ENCODE data around the gene CLPTM1L. TPM values are rescaled to one million over a fixed set of nuclear protein-coding genes. Genes with fewer than 3 reads are reported as not detected.
"Not testable (repeated sequence)": the region's sequence is repeated elsewhere in the genome, so short reads cannot be mapped to it uniquely, and the experiment has no call there.

Gene CLPTM1L
- total and polyA plus RNA-seq, 9 of the 15 experiments (the other 6 are each of a cell fraction or from before 2014, with no cell fraction given), result 3.5 to 217 (median 177) TPM

DNA sequence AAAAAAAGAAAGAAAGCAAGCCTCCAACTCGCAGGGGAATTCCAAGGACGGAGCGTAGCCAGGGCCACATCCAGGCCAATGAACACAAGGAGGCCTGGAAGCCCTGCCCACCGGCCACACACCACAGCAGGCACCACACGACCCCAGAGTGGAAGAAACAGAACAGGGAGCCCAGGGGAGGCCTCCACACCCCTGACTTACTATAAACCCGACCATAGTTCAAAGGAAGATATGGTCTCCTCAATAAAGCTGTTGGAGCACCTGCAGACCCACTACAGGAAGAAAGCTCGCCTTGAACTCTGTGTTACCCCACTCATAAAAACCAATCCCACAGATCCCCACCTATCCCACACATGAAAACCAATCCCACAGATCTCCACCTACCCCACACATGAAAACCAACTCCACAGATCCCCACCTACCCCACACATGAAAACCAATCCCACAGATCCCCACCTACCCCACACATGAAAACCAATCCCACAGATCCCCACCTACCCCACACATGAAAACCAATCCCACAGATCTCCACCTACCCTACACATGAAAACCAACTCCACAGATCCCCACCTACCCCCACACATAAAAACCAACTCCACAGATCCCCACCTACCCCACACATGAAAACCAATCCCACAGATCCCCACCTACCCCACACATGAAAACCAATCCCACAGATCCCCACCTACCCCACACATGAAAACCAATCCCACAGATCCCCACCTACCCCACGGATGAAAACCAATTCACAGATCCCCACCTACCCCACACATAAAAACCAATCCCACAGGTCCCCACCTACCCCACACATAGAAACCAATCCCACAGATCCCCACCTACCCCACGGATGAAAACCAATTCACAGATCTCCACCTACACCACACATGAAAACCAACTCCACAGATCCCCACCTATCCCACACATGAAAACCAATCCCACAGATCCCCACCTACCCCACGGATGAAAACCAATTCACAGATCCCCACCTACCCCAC is 69.2 kb downstream of the CLPTM1L start:
- H4K20me1 ChIP-seq (replicated peaks; ENCODE audit: control insufficient read depth, insufficient read depth, low read length); ATAC-seq; DNase-seq (ENCODE audit: extremely low read depth in 1 of 4, low spot score in 3 of 4); H3K4me3 ChIP-seq; CTCF ChIA-PET (ENCODE audit: low intra/inter-chr PET ratio); H3K9ac ChIP-seq (ENCODE audit: insufficient read depth in 1 of 2, low read depth in 2 of 2, low read length in 2 of 2); H3K4me2 ChIP-seq (ENCODE audit: insufficient read depth, low read length); BruUV-seq (replicated peaks); H3K27ac ChIP-seq (ENCODE audit: extremely low read depth, low read depth, low read length); in situ Hi-C loops (cut with MboI); H2AFZ ChIP-seq (ENCODE audit: low read depth, low read length); H3K9me1 ChIP-seq (ENCODE audit: control insufficient read depth, insufficient read depth, low read length); FAIRE-seq; H3K36me3 ChIP-seq (ENCODE audit: control insufficient read depth, insufficient read depth, low read length); H3K9me3 ChIP-seq (replicated peaks; ENCODE audit: control insufficient read depth, insufficient read depth, low read depth, low read length); intact Hi-C loops (cut with micrococcal nuclease); H3K79me2 ChIP-seq (ENCODE audit: control insufficient read depth, insufficient read depth, low read length): not testable (repeated sequence)
- H3K27me3 ChIP-seq (ENCODE audit: control insufficient read depth in 2 of 2, insufficient read depth in 2 of 2, low read length in 2 of 2), result peaks cover 14 to 51% of the 10 kb centered on the region in 2 experiments
- 22% methylated on average over 10 of the region's 10 CpGs for WGBS (ENCODE audit: insufficient coverage, low coverage, missing lambda C conversion rate)
- H3K4me1 ChIP-seq (replicated peaks in 1 of 2; ENCODE audit: control insufficient read depth in 2 of 2, insufficient read depth in 2 of 2, low read length in 2 of 2), result peaks cover 0 to 46% of the 10 kb centered on the region in 2 experiments; a peak in 1 of 5 replicates
- TF ChIP-seq CBX2 (IDR thresholded peaks at IDR 0.05; ENCODE audit: insufficient read depth, low read length, poor library complexity, severe bottlenecking) (peak; percentile 15), CBX8 (IDR thresholded peaks at IDR 0.05; ENCODE audit: borderline replicate concordance, extremely low read depth, low read depth, low read length, poor library complexity, severe bottlenecking) (peak; percentile 94)
- POLR2A ChIA-PET, result interaction anchor here (0.6 kb wide), 1 partner anchor 9 kb away, joined by 3 read pairs; no protein-coding TSS in a partner anchor

DNA sequence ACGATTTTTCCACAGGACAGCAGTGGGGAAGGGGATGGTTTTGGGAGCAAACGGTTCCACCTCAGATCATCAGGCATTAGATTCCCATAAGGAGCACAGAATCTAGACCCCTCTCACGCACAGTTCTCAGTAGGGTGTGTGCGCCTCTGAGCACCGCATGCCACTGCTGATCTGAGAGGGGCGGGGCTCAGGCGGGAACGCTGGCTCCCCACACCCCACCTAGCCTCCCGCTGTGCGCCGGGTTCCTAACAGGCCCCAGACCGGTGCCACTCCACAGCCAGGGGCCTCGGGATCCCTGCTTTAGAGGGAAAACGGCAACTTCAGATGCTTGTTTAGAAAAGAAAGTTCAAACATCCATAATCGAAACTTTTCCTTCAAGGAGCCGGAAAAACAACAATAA is 70.4 kb downstream of the CLPTM1L start:
- intact Hi-C loops (cut with micrococcal nuclease) (no loop called here), in situ Hi-C loops (cut with MboI) (no loop called here)
- BruUV-seq (replicated peaks), result no TSS peak
- H3K9me1 ChIP-seq (ENCODE audit: control insufficient read depth, insufficient read depth, low read length), result no peaks in the 10 kb centered on the region
- TF ChIP-seq, protein P1, sequence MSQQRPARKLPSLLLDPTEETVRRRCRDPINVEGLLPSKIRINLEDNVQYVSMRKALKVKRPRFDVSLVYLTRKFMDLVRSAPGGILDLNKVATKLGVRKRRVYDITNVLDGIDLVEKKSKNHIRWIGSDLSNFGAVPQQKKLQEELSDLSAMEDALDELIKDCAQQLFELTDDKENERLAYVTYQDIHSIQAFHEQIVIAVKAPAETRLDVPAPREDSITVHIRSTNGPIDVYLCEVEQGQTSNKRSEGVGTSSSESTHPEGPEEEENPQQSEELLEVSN (IDR thresholded peaks at IDR 0.05; ENCODE audit: borderline replicate concordance in 1 of 2, extremely low read depth in 1 of 2, insufficient read depth in 1 of 2, insufficient read length in 1 of 2, low read depth in 1 of 2, low read length in 1 of 2, poor library complexity in 1 of 2, severe bottlenecking in 1 of 2), result peak in 1 of 2 experiments; percentile 36
- no peak for TF ChIP-seq POLR2A (conservative IDR thresholded peaks at IDR 0.05)
- ChIA-PET CTCF (ENCODE audit: low intra/inter-chr PET ratio) (no interaction called here), POLR2A (no interaction called here)
- H3K36me3 ChIP-seq (ENCODE audit: control insufficient read depth, insufficient read depth, low read length), result no peaks in the 10 kb centered on the region
- peaks cover 5% of the 10 kb centered on the region; the same call in 1 of the 2 replicates for H4K20me1 ChIP-seq (replicated peaks; ENCODE audit: control insufficient read depth, insufficient read depth, low read length)
- H2AFZ ChIP-seq (ENCODE audit: low read depth, low read length), result no peak overlapping the region
- peaks cover 0 to 37% of the 10 kb centered on the region in 2 experiments; a peak in 1 of 5 replicates for H3K4me1 ChIP-seq (replicated peaks in 1 of 2; ENCODE audit: control insufficient read depth in 2 of 2, insufficient read depth in 2 of 2, low read length in 2 of 2)
- ATAC-seq, result no peak
- peaks cover 10 to 49% of the 10 kb centered on the region in 2 experiments for H3K27me3 ChIP-seq (ENCODE audit: control insufficient read depth in 2 of 2, insufficient read depth in 2 of 2, low read length in 2 of 2)
- no peak overlapping the region for H3K4me2 ChIP-seq (ENCODE audit: insufficient read depth, low read length)
- DNase-seq (ENCODE audit: extremely low read depth in 1 of 4, low spot score in 3 of 4), result peak in 2 of 4 experiments; percentile 53 to 61
- H3K9me3 ChIP-seq (replicated peaks; ENCODE audit: control insufficient read depth, insufficient read depth, low read depth, low read length), result no peaks in the 10 kb centered on the region
- no peak overlapping the region for H3K4me3 ChIP-seq
- H3K27ac ChIP-seq (ENCODE audit: extremely low read depth, low read depth, low read length), result no peak overlapping the region
- no peak for FAIRE-seq
- no peaks in the 10 kb centered on the region for H3K79me2 ChIP-seq (ENCODE audit: control insufficient read depth, insufficient read depth, low read length)
- WGBS (ENCODE audit: insufficient coverage, low coverage, missing lambda C conversion rate), result 31% methylated on average over 16 of the region's 16 CpGs
- no peak overlapping the region for H3K9ac ChIP-seq (ENCODE audit: insufficient read depth in 1 of 2, low read depth in 2 of 2, low read length in 2 of 2)

Measured in K562 (cell line).